EL (cell line): Measurements from ENCODE around the gene P2RX4.
"Not testable (repeated sequence)": the region's sequence is repeated elsewhere in the genome, so short reads cannot be mapped to it uniquely, and the experiment has no call there.

Experiments
- DNase-seq: peaks from one replicate; pipeline ENCODE4 v3.0.0-alpha.2; 2016

P2RX4 gene, protein sequence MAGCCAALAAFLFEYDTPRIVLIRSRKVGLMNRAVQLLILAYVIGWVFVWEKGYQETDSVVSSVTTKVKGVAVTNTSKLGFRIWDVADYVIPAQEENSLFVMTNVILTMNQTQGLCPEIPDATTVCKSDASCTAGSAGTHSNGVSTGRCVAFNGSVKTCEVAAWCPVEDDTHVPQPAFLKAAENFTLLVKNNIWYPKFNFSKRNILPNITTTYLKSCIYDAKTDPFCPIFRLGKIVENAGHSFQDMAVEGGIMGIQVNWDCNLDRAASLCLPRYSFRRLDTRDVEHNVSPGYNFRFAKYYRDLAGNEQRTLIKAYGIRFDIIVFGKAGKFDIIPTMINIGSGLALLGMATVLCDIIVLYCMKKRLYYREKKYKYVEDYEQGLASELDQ

DNA sequence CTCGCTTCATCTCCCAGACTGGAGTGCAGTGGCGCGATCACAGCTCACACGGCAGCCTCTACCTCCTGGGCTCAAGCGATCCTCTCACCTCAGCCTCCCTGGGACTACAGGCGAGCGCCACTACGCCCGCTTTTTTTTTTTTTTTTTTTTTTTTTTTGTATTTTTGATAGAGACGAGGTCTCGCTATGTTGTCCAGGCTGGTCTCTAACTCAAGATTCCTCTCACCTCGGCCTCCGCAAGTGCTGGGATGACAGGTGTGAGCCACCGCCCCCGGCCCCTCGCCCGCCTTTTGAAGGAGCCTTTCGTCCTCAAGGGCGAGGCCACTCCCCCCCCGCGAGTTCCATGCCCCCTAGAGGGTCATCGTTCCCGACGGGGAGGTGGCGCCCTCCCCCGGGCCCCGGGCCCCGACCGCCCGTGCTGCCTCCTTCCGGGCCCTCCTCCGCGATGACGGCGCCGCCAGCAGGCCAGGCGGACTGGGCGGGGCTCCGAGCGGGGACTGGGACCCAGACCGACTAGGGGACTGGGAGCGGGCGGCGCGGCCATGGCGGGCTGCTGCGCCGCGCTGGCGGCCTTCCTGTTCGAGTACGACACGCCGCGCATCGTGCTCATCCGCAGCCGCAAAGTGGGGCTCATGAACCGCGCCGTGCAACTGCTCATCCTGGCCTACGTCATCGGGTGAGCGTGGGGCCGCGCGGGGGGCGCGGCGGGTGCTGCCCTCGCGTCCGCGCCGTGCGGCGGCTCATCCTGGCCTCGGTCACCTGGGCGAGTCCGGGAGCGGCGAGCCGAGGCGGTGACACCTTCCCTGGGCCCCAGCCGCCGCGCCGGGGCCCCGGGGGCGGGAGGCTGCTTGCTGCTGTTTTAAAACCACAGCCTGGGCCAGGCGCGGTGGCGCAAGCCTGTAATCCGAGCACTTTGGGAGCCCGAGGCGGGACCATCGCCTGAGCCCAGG lies at the start of gene P2RX4:
Gene P2RX4, plus strand, starts transcription at position 506 of the 949 bp plus-strand sequence. Its CDS starts 36 bp downstream, at position 542.
- DNase-seq: peak; percentile 81

DNA sequence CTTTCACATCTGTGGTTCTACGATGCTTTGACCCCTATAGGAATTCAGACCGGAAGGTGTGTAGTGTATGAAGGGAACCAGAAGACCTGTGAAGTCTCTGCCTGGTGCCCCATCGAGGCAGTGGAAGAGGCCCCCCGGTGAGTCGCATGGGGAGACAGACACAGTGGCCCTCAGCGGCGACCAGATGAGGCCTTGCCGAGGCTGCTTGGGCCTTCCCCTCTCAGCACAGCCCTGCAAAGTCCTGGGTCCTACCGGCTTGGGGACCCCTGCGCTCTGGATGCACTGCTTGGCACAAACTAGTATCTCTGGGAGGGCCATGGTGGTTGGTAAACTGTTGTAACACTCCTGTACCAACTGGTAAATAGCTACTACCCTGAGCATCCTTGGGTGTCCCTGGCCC lies 47.5 kb upstream of the P2RX4 start:
- no peak for DNase-seq

DNA sequence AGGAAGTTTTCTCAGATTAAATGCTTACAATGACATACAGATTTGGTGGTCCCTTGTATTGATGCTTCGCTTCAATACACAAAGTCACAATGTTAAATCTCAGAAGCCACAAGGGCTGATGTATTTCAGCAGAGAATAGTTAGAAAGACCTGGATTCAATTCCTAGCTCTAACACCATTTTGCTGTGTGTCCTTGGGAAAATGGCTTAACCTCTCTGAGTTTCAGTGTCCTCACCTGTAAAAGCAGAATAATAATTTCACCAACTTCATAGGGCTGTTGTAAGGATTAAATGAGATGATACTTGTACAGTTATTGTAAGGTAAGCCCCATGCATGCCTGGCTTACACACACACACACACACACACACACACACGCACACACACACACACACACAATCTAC lies 46.9 kb upstream of the P2RX4 start:
- DNase-seq: no peak

DNA sequence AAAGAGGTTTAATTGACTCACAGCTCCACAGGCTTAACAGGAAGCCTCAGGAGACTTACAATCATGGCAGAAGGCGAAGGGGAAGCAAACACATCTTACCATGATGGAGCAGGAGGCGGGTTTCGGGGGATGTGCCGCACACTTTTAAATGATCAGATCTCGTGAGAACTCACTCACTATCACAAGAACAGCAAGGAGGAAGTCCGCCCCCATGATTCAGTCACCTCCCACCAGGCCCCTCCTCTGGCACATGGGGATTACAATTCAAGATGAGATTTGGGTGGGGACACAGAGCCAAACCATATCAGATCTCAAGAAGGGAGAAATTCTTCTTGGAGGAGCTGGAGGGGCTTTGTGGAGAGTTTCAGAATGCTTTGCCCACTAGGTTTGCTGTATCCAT lies 45.1 kb upstream of the P2RX4 start:
- not testable (repeated sequence) for DNase-seq

DNA sequence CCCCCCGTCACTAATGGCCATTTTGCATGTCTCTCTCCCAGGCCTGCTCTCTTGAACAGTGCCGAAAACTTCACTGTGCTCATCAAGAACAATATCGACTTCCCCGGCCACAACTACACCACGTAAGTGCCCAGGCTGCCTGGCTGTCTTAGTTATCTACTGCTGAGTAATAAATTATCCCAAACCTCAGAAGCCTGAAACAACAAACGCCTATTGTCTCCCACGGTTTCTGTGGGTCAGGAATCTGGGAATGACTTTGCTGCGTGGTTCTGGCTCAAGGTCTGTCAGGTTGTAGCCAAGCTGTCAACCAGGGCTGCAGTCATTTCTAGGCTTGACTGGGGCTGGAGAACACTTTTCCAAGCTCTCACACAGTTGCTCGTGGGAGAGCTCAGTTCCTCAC lies 44.6 kb upstream of the P2RX4 start:
- no peak for DNase-seq

DNA sequence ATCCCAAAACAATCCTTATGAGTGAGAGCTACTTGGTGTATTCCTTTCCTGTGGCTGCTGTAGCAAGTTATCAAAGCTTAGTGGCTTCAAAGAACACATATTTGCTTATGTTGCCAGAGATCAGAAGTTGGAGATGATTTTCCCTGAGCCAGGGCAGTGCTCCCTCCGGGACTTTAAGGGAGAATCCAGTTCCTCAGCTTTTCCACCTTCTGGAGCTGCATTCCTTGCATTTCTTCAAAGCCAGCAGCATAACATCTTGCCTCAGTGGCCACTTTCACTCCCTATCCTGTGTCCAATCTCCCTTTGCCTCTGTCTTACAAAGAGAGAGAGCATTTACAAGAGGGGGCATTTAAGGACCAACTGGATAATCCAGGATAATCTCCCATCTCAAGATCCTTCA lies 43.6 kb upstream of the P2RX4 start:
- DNase-seq: no peak

DNA sequence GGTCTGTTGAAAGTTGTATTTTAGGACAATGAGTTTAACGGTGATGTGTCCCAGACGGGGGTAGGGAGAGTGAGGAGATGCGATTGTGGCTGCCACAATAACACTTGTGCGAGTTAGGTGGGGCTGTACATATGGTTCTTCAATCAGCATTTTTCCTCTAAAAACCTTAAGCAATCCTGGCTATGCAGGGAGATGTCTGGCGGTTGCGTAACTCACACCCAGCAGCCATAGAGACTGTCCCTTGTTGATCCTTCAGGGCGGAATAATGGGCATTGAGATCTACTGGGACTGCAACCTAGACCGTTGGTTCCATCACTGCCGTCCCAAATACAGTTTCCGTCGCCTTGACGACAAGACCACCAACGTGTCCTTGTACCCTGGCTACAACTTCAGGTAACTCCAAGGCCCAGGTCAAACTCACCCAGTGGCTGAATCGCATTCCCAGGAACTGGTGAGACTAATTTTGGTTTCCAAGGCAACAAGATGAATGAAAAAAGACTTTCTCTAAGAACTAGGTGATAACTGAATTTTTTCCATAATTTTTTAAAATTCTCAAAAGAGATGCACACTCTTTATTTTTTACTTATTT lies 42.6 kb upstream of the P2RX4 start:
- DNase-seq: no peak

DNA sequence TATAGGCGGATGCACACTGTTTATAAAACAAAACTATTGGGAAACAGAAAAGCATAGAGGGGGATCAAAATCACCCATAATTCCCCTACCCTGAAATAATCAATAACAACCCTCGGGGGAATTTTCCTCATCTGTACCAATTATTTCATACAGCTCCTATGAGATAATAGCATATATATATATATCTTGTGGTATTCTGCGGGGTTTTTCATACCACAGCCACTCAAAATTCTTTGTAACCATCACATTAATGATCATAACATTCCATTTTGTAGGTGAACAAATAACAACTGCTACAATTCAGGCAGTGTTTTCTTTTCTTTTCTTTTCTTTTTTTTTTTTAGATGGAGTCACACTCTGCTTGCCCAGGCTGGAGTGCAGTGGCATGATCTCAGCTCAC lies 42.0 kb upstream of the P2RX4 start:
- DNase-seq: no peak

DNA sequence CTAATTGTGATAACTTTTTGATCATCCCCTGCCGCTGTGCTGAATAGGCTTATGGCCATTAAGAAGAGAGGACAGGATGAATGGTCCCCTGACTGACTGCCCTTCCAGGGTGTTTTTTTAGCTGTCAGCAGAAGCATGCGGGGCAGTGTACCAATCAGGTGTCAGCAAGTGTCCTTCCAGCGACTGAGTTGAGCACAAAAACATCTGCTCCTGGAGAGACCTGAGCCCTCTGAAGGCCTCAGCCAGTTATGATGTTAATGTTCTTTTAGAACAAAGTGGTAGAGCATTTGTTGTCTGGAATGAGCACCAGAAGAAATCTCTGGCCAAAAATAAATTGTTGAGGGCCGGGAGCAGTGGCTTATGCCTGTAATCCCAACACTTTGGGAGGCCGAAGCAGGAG lies 39.8 kb upstream of the P2RX4 start:
- DNase-seq: no peak

DNA sequence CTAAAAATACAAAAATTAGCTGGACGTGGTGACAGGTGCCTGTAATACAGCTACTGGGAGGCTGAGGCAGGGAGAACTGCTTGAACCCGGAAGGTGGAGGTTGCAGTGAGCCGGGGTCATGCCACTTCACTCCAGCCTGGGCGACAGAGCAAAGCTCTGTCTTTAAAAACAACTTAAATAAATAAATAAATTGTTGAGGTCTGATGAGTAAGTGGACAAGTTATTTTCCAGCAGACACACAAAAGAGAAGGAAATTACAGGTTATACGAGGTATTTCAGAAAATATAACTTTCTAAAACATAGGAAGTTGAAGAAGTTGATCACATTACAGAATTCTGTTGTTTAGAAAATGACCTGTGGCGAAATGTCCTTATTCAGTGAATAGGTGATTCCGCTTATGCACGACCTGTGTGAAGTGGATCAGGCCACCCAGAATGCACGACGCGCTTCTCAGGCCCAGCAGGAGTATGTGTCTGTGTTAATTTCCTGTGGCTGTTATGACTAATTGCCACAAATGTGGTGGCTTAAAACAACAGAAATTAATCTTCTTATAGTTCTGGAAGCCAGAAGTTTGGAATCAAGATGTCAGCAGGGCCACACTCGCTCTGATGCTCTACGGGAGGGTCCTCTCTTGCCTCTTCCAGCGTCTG lies 39.2 kb upstream of the P2RX4 start:
- peak; percentile 46 for DNase-seq

DNA sequence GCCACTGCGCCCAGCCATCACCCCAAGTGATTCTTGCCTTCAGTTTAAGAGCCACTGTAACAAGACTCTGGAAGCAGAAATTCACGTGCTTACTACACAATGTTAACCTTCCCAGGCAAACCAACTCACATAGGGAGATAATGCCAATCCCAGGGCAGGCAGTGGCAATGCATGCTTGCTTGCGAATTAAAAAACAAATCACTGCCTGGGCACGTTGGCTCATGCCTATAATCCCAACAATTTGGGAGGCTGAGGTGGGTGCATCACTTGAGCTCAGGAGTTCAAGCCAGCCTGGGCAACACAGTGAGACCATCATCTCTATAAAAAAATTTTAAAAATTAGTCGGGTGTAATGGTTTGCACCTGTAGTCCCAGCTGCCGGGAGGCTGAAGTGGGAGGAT lies 37.8 kb upstream of the P2RX4 start:
- no peak for DNase-seq

DNA sequence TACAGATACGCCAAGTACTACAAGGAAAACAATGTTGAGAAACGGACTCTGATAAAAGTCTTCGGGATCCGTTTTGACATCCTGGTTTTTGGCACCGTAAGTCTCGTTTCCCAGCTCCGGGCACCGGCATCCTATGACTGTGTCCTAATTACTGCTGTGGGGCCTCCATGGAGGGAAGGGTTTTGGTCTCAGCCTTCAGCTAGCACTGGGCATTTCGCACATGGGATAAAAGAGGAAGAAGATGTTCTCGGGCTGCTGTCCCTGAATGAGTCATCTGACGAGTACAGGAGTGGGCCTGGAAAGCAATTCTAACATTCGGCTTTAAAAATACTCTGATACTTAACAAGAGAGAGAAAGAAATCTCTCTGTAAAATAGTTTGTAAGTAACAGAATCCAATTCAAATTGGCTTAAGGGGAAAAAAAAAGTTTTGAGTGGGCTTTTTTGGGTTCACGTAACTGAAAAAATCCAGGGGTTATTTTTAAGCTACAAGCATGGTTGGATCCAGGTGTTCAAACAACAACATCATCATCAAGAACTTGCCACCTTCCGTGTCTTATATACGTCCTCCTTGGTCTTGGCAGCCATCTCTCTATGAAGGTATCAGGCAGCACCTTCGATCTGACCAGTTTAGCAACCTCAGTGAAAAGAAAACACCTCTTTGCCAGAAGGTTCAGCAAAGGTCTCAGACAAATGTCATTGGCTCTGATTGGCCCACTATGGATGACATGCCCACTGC lies 34.4 kb upstream of the P2RX4 start:
- peak; percentile 33 for DNase-seq

DNA sequence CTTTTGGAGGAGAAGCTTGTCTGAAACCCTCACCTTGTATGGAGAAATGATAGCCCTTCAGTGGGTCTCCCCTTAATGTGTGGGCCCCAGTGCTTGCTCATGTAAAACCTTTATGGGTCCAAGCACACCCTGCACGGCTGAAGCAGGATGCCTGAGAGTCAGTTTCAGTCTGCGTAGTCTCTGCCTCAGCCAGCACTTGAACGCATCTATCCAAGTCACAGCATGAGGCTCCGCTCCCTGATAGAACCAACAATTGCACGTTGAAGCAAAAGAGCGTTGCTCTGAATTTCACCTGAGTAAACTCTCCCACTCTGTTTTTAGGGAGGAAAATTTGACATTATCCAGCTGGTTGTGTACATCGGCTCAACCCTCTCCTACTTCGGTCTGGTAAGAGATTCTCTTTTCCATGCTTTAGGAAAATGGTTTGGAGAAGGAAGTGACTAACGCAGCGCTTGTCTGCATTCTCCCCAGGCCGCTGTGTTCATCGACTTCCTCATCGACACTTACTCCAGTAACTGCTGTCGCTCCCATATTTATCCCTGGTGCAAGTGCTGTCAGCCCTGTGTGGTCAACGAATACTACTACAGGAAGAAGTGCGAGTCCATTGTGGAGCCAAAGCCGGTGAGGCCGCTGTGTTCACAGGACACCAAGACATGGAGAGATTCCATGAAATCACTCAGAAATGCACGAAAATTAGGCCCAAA lies 33.0 kb upstream of the P2RX4 start:
- DNase-seq: no peak

DNA sequence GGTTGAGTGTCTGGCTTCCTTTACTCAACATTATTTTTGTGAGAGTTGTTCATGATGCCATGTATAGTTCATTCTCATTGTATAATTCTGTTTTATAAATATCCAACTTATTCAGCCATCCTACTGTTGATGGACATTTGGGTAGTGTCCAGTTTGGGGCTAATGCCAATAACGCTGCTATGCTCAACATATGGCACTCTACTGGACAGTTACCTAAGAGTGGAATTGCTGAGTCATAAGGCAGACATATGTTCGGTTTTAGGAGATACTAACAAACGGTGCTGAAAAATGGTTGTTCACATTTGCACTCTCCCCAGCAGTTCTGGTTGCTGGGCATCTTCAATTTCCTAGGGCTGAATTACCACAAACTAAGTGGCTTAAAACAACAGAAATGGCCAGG lies 28.7 kb upstream of the P2RX4 start:
- peak; percentile 54 for DNase-seq

DNA sequence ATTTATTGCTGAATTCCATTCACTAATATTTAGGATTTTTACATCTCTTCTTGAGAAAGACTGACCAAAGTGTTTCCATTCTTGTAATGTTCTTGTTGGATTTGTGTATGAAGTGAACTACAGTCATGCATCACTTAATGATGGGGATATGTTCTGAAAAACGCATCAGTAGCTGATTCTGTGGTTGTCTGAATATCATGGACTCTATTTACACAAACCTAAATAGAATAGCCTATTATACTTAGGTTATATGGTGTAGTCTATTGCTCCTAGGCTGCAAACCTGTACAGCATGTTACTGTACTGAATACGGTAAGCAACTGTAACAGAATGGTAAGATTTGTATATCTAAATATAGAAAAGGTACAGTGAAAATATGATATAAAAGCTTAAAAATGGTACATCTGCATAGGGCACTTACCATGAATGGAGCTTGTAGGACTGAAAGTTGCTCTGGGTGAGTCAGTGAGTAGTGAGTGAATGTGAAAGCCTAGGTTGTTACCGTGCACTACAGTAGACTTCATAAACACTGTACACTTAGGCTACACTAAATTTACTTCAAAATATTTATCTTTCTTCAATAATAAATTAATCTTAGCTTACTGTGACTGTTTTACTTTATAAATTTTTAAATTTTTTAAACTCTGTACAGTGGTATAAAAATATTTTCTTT lies 27.6 kb upstream of the P2RX4 start:
- DNase-seq: no peak

DNA sequence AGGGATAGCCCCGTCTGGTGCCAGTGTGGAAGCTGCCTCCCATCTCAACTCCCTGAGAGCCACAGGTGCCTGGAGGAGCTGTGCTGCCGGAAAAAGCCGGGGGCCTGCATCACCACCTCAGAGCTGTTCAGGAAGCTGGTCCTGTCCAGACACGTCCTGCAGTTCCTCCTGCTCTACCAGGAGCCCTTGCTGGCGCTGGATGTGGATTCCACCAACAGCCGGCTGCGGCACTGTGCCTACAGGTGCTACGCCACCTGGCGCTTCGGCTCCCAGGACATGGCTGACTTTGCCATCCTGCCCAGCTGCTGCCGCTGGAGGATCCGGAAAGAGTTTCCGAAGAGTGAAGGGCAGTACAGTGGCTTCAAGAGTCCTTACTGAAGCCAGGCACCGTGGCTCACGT lies 25.5 kb upstream of the P2RX4 start:
- no peak for DNase-seq

DNA sequence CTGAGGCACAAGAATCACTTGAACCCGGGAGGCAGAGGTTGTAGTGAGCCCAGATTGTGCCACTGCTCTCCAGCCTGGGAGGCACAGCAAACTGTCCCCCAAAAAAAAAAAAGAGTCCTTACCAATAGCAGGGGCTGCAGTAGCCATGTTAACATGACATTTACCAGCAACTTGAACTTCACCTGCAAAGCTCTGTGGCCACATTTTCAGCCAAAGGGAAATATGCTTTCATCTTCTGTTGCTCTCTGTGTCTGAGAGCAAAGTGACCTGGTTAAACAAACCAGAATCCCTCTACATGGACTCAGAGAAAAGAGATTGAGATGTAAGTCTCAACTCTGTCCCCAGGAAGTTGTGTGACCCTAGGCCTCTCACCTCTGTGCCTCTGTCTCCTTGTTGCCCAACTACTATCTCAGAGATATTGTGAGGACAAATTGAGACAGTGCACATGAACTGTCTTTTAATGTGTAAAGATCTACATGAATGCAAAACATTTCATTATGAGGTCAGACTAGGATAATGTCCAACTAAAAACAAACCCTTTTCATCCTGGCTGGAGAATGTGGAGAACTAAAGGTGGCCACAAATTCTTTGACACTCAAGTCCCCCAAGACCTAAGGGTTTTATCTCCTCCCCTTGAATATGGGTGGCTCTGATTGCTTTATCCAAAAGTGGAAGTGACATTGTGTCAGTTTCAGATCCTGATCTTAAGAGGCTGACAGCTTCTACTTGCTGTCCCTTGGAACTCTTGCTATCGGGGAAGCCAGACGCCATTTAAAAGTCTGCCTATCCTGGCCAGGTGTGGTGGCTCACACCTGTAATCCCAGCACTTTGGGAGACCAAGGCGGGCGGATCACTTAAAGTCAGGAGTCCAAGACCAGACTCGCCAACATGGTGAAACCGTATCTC lies 24.7 kb upstream of the P2RX4 start:
- no peak for DNase-seq

DNA sequence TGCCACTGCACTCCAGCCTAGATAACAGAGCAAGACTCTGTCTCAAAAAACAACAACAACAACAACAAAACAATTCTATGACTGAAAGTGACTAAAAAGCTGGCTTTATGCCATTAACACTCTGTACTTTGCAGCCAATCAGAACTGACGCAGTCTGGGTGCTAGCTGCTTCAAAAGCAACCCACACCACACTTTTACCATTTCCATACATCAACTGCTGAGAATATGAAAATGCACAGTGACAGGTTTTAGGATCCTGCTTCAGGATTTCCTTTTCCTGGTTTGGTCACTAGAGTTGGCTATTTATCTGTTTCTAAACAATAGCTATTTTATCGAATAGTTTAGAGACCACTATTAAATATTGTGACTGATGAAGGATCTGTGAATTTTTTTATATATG lies 23.1 kb upstream of the P2RX4 start:
- DNase-seq: no peak

DNA sequence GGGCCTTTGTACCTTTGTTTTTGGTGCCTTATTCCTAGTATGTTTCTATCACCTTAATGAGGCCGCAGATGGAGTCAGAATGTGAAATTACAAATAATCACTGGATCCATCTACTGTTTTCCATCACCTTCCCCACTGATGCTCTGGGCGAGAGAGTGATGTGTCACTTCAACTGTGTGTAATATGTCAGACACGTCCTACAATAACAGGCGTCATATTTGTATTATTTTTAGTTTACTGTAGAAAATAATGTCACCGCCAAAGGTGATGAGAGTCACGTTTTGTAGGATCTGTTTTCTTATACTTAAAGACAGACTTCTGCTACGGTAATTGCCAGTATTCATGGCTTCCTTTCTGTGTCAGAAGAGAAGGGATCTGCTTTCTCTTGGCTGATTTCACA lies 22.4 kb upstream of the P2RX4 start:
- no peak for DNase-seq

DNA sequence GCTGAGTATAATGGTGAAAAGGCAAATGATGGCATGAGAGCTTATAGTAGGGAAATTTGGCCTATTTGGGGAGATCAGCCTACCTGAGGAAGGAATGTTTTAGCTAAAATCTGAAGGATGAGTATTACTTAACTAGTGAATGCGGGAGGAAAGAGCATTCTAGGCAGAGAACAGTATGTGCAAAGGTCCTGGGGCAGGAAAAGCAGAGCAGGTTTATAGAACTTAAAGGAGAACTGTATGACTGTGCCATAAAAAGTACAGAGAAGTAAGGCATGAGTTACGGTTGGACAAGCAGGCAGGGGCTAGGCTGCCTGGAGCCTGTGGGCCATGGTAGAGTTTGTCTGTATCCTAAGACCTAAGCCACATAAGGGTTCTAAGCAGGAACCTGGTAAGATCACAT lies 21.7 kb upstream of the P2RX4 start:
- DNase-seq: no peak
